ENCODE data around the gene PCDHGB2.
"Not testable (repeated sequence)": the region's sequence is repeated elsewhere in the genome, so short reads cannot be mapped to it uniquely, and the experiment has no call there.

Gene PCDHGB2

GRCh38 chr5:141407790-141408505 lies 48.2 kb downstream of the PCDHGB2 start, which contains the start of gene PCDHGB6:
Gene PCDHGB6, plus strand, starts transcription at chr5:141408021. Its CDS starts 182 bp downstream, at chr5:141408203.
- peak; percentile 53 for TF ChIP-seq CTCF (IDR thresholded peaks at IDR 0.05; ENCODE audit: low read depth, low read length)

GRCh38 chr5:141409598-141410306 lies 50.0 kb downstream of the PCDHGB2 start:
- TF ChIP-seq CTCF (IDR thresholded peaks at IDR 0.05; ENCODE audit: low read depth, low read length): no peak
- no peak for DNase-seq (ENCODE audit: extremely low read depth, low read depth)

More at GRCh38 chr5:141407790-141408505, 48.2 kb downstream of the PCDHGB2 start, which contains the start of gene PCDHGB6:
- not testable (repeated sequence) for DNase-seq (ENCODE audit: extremely low read depth, low read depth)

- DNase-seq (ENCODE audit: extremely low read depth, low read depth): no peak
- no peak for TF ChIP-seq CTCF (IDR thresholded peaks at IDR 0.05; ENCODE audit: low read depth, low read length)
These were observed 51.8 kb downstream of the PCDHGB2 start for GRCh38 chr5:141411575-141411974.
